Thoracic aorta (tissue), 2 donors: ENCODE results near the gene NDST3. TPM values are rescaled to one million over a fixed set of nuclear protein-coding genes. Genes with fewer than 3 reads are reported as not detected.

Source experiments
- ATAC-seq: fragments of 150-250 bp; one replicate; pipeline ENCODE4 v1.8.0; 2017; ENCODE audit warnings: low read depth; ENCODE audit not compliant: insufficient number of reproducible peaks, low FRiP score
- DNase-seq: peaks from one replicate; pipeline ENCODE4 v3.0.0-alpha.2; 2020; ENCODE audit warnings: low spot score
- H3K27ac ChIP-seq, 2 donors: fragments of 200-600 bp; sonication (generic); 1 replicate in 1 of 2; 2 replicates in 1 of 2; pipeline ENCODE4 v1.5.1; 2016; ENCODE audit warnings: mild to moderate bottlenecking in 2 of 2, moderate library complexity in 2 of 2
- H3K27me3 ChIP-seq: fragments of 200-600 bp; sonication (generic); replicated peaks from 2 replicates; pipeline ENCODE4 v1.6.0; 2016; ENCODE audit warnings: mild to moderate bottlenecking; ENCODE audit not compliant: insufficient read depth
- H3K36me3 ChIP-seq: fragments of 200-600 bp; sonication (generic); one replicate; pipeline ENCODE4 v1.5.1; 2016
- H3K4me1 ChIP-seq, 2 donors: fragments of 200-600 bp; sonication (generic); 1 replicate in 1 of 2; 2 replicates in 1 of 2; pipeline versions ENCODE4 v1.5.1 to v1.6.0; 2016; ENCODE audit warnings: low read depth in 2 of 2, mild to moderate bottlenecking in 1 of 2; ENCODE audit not compliant: control insufficient read depth in 1 of 2
- H3K4me3 ChIP-seq: fragments of 200-600 bp; sonication (generic); 2 replicates; pipeline ENCODE4 v1.5.1; 2016; ENCODE audit warnings: mild to moderate bottlenecking
- H3K9me3 ChIP-seq: fragments of 200-600 bp; sonication (generic); 2 replicates; pipeline ENCODE4 v1.5.1; 2016
- total RNA-seq, 2 donors: library from RNA; depleted of rRNA; stranded (reverse); fragments of >200 nt; gene quantifications; one replicate each; pipeline versions ENCODE4 v1.1.0 to v1.2.3, GENCODE V29; 2016
- TF ChIP-seq, protein P1 (sequence below): fragments of 200-600 bp; sonication (generic); IDR thresholded peaks from one replicate; pipeline ENCODE4 v1.5.1; 2019; ENCODE audit warnings: antibody characterized with exemption

Gene NDST3
- total RNA-seq, 2 donors from 2014 or later, result not detected

DNA sequence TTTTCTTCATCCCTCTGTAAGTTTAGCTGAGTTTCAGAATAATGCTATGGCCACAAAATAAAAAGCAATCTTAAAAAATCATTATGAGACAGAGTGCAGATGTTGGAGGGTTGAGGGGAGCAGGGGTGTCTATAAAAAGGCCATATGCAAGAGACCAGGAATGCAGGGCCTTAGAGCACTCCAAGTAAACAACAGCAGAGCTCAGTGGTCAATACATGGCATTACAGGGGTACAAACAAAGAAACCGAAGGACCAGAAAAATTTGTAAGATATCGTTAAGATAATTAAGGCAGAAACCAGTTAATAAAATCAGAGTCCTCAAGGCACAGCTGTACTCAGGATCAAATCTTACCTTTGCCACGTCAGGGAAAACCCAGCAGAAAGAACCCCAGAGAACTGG is 28.4 kb upstream of the NDST3 start:
- Histone ChIP-seq H3K9me3 (no peaks in the 10 kb centered on the region), H3K27me3 (no peaks in the 10 kb centered on the region), H3K4me1 (no peaks in the 10 kb centered on the region), H3K27ac (no peak overlapping the region), H3K36me3 (no peaks in the 10 kb centered on the region), H3K4me3 (no peak overlapping the region)
- ATAC-seq (no peak), DNase-seq (no peak)
- TF ChIP-seq, protein P1, sequence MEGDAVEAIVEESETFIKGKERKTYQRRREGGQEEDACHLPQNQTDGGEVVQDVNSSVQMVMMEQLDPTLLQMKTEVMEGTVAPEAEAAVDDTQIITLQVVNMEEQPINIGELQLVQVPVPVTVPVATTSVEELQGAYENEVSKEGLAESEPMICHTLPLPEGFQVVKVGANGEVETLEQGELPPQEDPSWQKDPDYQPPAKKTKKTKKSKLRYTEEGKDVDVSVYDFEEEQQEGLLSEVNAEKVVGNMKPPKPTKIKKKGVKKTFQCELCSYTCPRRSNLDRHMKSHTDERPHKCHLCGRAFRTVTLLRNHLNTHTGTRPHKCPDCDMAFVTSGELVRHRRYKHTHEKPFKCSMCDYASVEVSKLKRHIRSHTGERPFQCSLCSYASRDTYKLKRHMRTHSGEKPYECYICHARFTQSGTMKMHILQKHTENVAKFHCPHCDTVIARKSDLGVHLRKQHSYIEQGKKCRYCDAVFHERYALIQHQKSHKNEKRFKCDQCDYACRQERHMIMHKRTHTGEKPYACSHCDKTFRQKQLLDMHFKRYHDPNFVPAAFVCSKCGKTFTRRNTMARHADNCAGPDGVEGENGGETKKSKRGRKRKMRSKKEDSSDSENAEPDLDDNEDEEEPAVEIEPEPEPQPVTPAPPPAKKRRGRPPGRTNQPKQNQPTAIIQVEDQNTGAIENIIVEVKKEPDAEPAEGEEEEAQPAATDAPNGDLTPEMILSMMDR, result no peak

DNA sequence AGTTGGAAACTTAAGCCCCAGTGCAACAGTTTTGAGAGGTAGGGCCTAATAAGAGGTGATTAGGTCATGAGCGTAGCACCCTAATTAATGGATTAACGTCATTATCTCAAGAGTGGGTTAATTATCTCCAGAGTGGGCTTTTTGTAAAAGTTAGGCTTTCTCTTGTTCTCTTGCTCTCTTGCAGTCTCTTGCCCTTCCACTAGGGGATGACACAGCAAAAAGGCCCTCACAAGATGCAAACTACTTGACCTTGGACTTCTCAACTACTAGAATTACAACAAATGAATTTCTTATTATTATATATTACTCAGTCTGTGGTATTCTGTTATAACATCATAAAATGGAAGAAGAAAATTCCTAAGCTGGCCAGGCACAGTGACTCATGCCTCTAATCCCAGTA is 22.1 kb upstream of the NDST3 start:
- no peak for ATAC-seq

DNA sequence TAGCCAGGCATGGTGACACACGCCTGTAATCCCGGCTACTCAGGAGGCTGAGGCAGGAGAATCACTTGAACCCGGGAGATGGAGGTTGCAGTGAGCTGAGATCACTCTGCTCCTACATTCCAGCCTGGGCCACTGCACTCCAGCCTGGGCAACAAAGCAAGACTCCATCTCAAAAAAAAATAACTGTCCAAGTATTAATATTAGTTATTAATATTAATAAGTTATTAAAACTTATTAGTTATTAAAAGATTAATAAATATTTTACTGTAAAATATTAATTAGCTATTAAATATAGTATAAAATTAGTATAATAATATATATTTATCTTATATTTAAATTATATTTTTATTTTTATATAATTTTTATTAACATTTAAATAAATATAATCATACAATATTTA is 19.5 kb upstream of the NDST3 start:
- Histone ChIP-seq H3K9me3 (no peaks in the 10 kb centered on the region), H3K27me3 (no peaks in the 10 kb centered on the region), H3K36me3 (no peaks in the 10 kb centered on the region), H3K27ac (no peak overlapping the region), H3K4me3 (no peak overlapping the region), H3K4me1 (no peaks in the 10 kb centered on the region)
- ATAC-seq, result no peak
- TF ChIP-seq, protein P1, result no peak
- DNase-seq, result no peak

More for the DNA sequence above, 22.1 kb upstream of the NDST3 start:
- H3K36me3 ChIP-seq, result no peaks in the 10 kb centered on the region
- H3K9me3 ChIP-seq, result no peaks in the 10 kb centered on the region
- no peak overlapping the region for H3K4me3 ChIP-seq
- H3K27ac ChIP-seq, result no peak overlapping the region
- TF ChIP-seq, protein P1, result no peak
- no peaks in the 10 kb centered on the region for H3K4me1 ChIP-seq
- no peak for DNase-seq
- H3K27me3 ChIP-seq, result no peaks in the 10 kb centered on the region

DNA sequence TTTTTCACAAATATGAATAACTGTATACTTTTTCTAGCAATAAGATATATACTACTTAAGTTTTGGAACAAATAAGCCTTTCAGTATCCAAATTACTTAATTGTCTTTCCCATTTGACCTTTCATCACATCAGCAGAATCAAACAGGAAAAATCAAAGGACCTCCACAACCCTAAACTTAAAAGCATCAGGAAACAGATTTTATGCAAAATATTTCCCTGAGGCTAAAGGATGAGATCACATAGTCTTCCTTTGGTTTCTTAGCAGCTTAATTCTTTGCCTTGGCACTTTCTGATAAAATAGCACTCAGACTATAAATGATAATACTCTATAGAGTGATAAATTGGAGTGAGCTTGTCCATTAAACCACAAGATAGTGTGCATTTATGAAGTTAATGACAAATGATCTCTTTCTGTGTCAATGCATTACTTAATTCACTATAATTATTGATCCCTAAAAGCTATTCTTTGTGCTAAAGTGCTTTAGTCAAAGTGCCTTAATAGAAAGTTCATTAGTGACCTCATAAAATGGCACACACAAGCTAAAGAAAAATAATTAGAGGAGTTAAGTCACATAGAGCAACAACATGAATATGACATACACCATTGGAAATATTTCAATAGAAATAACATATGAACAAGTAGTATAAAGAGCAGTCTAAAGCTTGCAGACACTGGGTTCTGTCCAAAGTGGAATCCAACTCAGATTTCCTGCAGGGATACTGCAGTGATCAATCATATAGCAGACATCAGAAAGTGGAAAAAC is 15.7 kb upstream of the NDST3 start:
- ATAC-seq (no peak), DNase-seq (no peak)
- H3K9me3 ChIP-seq, result no peaks in the 10 kb centered on the region
- H3K27me3 ChIP-seq, result no peaks in the 10 kb centered on the region
- TF ChIP-seq, protein P1, result no peak
- no peak overlapping the region for H3K4me3 ChIP-seq
- no peaks in the 10 kb centered on the region for H3K36me3 ChIP-seq
- H3K27ac ChIP-seq, result no peak overlapping the region
- H3K4me1 ChIP-seq, result no peaks in the 10 kb centered on the region

DNA sequence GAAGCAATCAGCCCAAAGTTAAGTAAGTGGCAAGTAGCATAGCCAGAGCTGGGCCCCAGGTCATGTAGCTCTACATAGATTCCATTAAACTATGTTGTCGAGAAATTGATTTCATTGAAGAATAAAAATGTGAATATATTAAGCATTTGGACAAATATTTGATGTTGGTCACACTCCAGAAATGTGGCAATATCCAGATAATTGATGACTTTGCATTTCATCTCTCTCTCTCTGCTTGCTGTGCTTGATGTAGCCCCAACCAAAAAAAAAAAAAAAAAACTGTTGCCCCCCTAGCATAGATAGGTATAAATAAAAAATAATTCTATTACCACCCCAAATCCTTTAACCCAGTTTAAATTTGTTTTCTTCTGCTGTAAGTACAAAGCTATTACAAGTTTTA is 7.5 kb upstream of the NDST3 start:
- ATAC-seq (no peak), DNase-seq (no peak)
- no peak overlapping the region for H3K4me3 ChIP-seq
- no peaks in the 10 kb centered on the region for H3K27me3 ChIP-seq
- TF ChIP-seq, protein P1, result no peak
- no peaks in the 10 kb centered on the region for H3K36me3 ChIP-seq
- H3K4me1 ChIP-seq, result no peaks in the 10 kb centered on the region
- no peaks in the 10 kb centered on the region for H3K9me3 ChIP-seq
- H3K27ac ChIP-seq, result no peak overlapping the region
